NCI-H2029 treated with DMSO at 0.1 percent for 48 hours (cell line): ENCODE results near the gene ITGB3.

Source experiments
- DNase-seq: peaks from one replicate; lab custom pipeline; 2025; lab: John Stamatoyannopoulos, UW

ITGB3 gene

GRCh38 chr17:47299239-47299910 lies 45.7 kb downstream of the ITGB3 start:
- DNase-seq = no peak

- no peak for DNase-seq
Observed at GRCh38 chr17:47300718-47301117, 47.1 kb downstream of the ITGB3 start.

GRCh38 chr17:47301161-47301560 lies 47.5 kb downstream of the ITGB3 start:
- no peak for DNase-seq

GRCh38 chr17:47301831-47302230 lies 48.2 kb downstream of the ITGB3 start:
- DNase-seq = no peak

GRCh38 chr17:47304186-47304585 lies 50.6 kb downstream of the ITGB3 start:
- DNase-seq = no peak

- DNase-seq = no peak
Observed at GRCh38 chr17:47305302-47305923, 51.8 kb downstream of the ITGB3 start.

- no peak for DNase-seq
Observed at GRCh38 chr17:47310186-47310733, 56.6 kb downstream of the ITGB3 start.

- DNase-seq = no peak
Observed at GRCh38 chr17:47311420-47311819, 57.8 kb downstream of the ITGB3 start.

GRCh38 chr17:47315451-47316266 lies 62.0 kb downstream of the ITGB3 start:
- DNase-seq = peak; percentile 26

- no peak for DNase-seq
Observed at GRCh38 chr17:47316311-47316710, 62.7 kb downstream of the ITGB3 start.

GRCh38 chr17:47317119-47317518 lies 63.5 kb downstream of the ITGB3 start:
- no peak for DNase-seq

- DNase-seq = no peak
Observed at GRCh38 chr17:47318197-47318918, 64.7 kb downstream of the ITGB3 start.

GRCh38 chr17:47320879-47321502 lies 67.4 kb downstream of the ITGB3 start:
- no peak for DNase-seq

GRCh38 chr17:47323382-47324223 lies 70.0 kb downstream of the ITGB3 start, which contains the start of gene EFCAB13:
Gene EFCAB13, plus strand, starts transcription at chr17:47323955. Its CDS starts 4,399 bp downstream, at chr17:47328354.
- peak; percentile 34 for DNase-seq

- DNase-seq = peak; percentile 12
Observed at GRCh38 chr17:47324224-47325020, 70.8 kb downstream of the ITGB3 start.

GRCh38 chr17:47325176-47325575 lies 71.5 kb downstream of the ITGB3 start:
- no peak for DNase-seq

GRCh38 chr17:47330548-47330947 lies 76.9 kb downstream of the ITGB3 start:
- DNase-seq = no peak

- no peak for DNase-seq
Observed at GRCh38 chr17:47332287-47332686, 78.7 kb downstream of the ITGB3 start.

- DNase-seq = no peak
Observed at GRCh38 chr17:47335101-47335936, 81.7 kb downstream of the ITGB3 start.
